Endothelial cell of umbilical vein (primary cell): ENCODE results near the gene PLS1. TPM values are rescaled to one million over a fixed set of nuclear protein-coding genes. Genes with fewer than 3 reads are reported as not detected.

Experiments
- BruUV-seq: library from RNA; stranded (reverse); fragments of 400-500 nt; replicated peaks from 2 replicates; lab custom pipeline; 2021; lab: Mats Ljungman, UMichigan
- CTCF ChIA-PET: fragments of 300-600, 350-600 bp; sonication (Branson Sonifier 250); formaldehyde crosslinking; loops from one replicate; lab custom pipeline; 2021; ENCODE audit warnings: antibody characterized with exemption, inconsistent platforms; lab: Charles Lee
- POLR2A ChIA-PET: fragments of 300-600, 350-600 bp; sonication (Branson Sonifier 250); formaldehyde crosslinking; loops from one replicate; lab custom pipeline; 2021; ENCODE audit warnings: antibody characterized with exemption, inconsistent platforms; lab: Charles Lee
- DNase-seq: peaks from one replicate; pipeline ENCODE4 v3.0.0-alpha.2; 2011; ENCODE audit warnings: low read depth, low spot score
- FAIRE-seq: peaks from 2 replicates; lab custom pipeline; 2011; peaks lifted over from hg19 to GRCh38; lab: Jason Lieb, UNC
- H2AFZ ChIP-seq: 2 replicates; pipeline ENCODE4 v1.6.0; 2012; ENCODE audit warnings: low read depth, low read length, control low read depth, inconsistent platforms
- H3K27ac ChIP-seq: 2 replicates; pipeline ENCODE4 v1.5.1; 2011; ENCODE audit warnings: low read depth, mild to moderate bottlenecking, control low read depth, low read length, moderate library complexity; ENCODE audit not compliant: insufficient read depth
- H3K27me3 ChIP-seq, 2 experiments: 2 replicates each; pipeline versions ENCODE4 v1.6.0 to v1.6.1; 2011; ENCODE audit warnings: low read length in 2 of 2, mixed read lengths in 1 of 2; ENCODE audit not compliant: control insufficient read depth in 2 of 2, insufficient read depth in 2 of 2
- H3K36me3 ChIP-seq, 2 experiments: 2 replicates in 1 of 2; 3 replicates in 1 of 2; pipeline ENCODE4 v1.5.1; 2011; ENCODE audit warnings: low read length in 2 of 2, mild to moderate bottlenecking in 1 of 2, moderate library complexity in 1 of 2; ENCODE audit not compliant: control insufficient read depth in 2 of 2, insufficient read depth in 2 of 2; ENCODE audit errors: extremely low read depth in 1 of 2
- H3K4me1 ChIP-seq: 3 replicates; pipeline ENCODE4 v1.5.1; 2011; ENCODE audit warnings: mild to moderate bottlenecking, low read length; ENCODE audit not compliant: control insufficient read depth, insufficient read depth; ENCODE audit errors: extremely low read depth
- H3K4me2 ChIP-seq: 2 replicates; pipeline ENCODE4 v1.6.1; 2011; ENCODE audit warnings: low read length, control low read depth, mixed read lengths; ENCODE audit not compliant: insufficient read depth
- H3K4me3 ChIP-seq, 3 experiments: fragments of 200-600 bp in 1 of 3; sonication (generic), shearing (Covaris generic) in 1 of 3; replicated peaks in 1 of 3; 2 replicates each; pipeline ENCODE4 v1.5.1; 2011 to 2016; ENCODE audit warnings: control low read depth in 3 of 3, low read length in 3 of 3, mild to moderate bottlenecking in 2 of 3, inconsistent platforms in 1 of 3, low read depth in 1 of 3, moderate library complexity in 1 of 3; ENCODE audit not compliant: insufficient read depth in 1 of 3
- H3K79me2 ChIP-seq: 2 replicates; pipeline ENCODE4 v1.6.0; 2012; ENCODE audit warnings: low read length, inconsistent platforms; ENCODE audit not compliant: control insufficient read depth, insufficient read depth
- H3K9ac ChIP-seq: replicated peaks from 2 replicates; pipeline ENCODE3; 2011; ENCODE audit warnings: low read length, control low read depth; ENCODE audit not compliant: insufficient read depth; ENCODE audit errors: extremely low read depth
- H3K9me1 ChIP-seq: replicated peaks from 3 replicates; pipeline ENCODE4 v1.6.0; 2011; ENCODE audit warnings: mild to moderate bottlenecking, low read length; ENCODE audit not compliant: control insufficient read depth, insufficient read depth; ENCODE audit errors: extremely low read depth
- H3K9me3 ChIP-seq: replicated peaks from 2 replicates; pipeline ENCODE4 v1.5.1; 2012; ENCODE audit warnings: low read length, inconsistent platforms; ENCODE audit not compliant: control insufficient read depth, insufficient read depth
- H4K20me1 ChIP-seq: replicated peaks from 2 replicates; pipeline ENCODE3; 2011; ENCODE audit warnings: mild to moderate bottlenecking, low read length; ENCODE audit not compliant: control insufficient read depth, insufficient read depth; ENCODE audit errors: extremely low read depth
- EZH2 ChIP-seq: IDR thresholded peaks from 2 replicates; pipeline ENCODE4 v1.6.1; 2012; ENCODE audit warnings: borderline replicate concordance, low read depth, mild to moderate bottlenecking, moderate library complexity, low read length, inconsistent platforms; ENCODE audit not compliant: severe bottlenecking
- FOS ChIP-seq: IDR thresholded peaks from 2 replicates; pipeline ENCODE4 v1.6.1; 2011; ENCODE audit warnings: mild to moderate bottlenecking, low read length, moderate library complexity, borderline replicate concordance; ENCODE audit not compliant: insufficient read depth
- GATA2 ChIP-seq: IDR thresholded peaks from 2 replicates; pipeline ENCODE4 v1.7.0; 2011; ENCODE audit warnings: low read depth, mild to moderate bottlenecking, moderate library complexity, mixed read lengths, low read length; ENCODE audit not compliant: insufficient read length, insufficient read depth
- JUN ChIP-seq: IDR thresholded peaks from 2 replicates; pipeline ENCODE4 v1.6.1; 2011; ENCODE audit warnings: borderline replicate concordance, low read depth; ENCODE audit not compliant: insufficient read length, insufficient read depth
- MYC ChIP-seq: IDR thresholded peaks from one replicate; pipeline ENCODE4 v1.6.1; 2011; ENCODE audit warnings: mild to moderate bottlenecking, low read depth, low read length
- POLR2A ChIP-seq: IDR thresholded peaks from 2 replicates; pipeline ENCODE4 v1.6.1; 2012; ENCODE audit warnings: low read depth, mild to moderate bottlenecking, control low read depth, low read length
- POLR2AphosphoS5 ChIP-seq: IDR thresholded peaks from 2 replicates; pipeline ENCODE4 v1.6.1; 2012; ENCODE audit warnings: low read depth, mild to moderate bottlenecking, control low read depth, low read length, moderate library complexity; ENCODE audit not compliant: insufficient read depth
- dilution Hi-C: fragments of 300-500 bp; cut with MboI; formaldehyde crosslinking; loops from one replicate; pipeline ENCODE4 v1.15.0; 2019; ENCODE audit warnings: low sequenced_read_pairs; ENCODE audit not compliant: extremely low pct_ligation_motif_present
- intact Hi-C: fragments of 100-400 bp; cut with micrococcal nuclease; formaldehyde crosslinking; loops from one replicate; pipeline ENCODE4 v1.10.0; 2022
- polyA plus RNA-seq, 4 experiments: library from polyadenylated mRNA; depleted of rRNA in 3 of 4; stranded (reverse) in 3 of 4; unstranded in 1 of 4; fragments of >200 nt; gene quantifications; 2 replicates each; pipeline versions ENCODE4 v1.2.1 to v1.2.3, GENCODE V29; 2011 to 2012; ENCODE audit warnings: missing spikeins in 1 of 4
- total RNA-seq: library from RNA; stranded (reverse); gene quantifications from 2 replicates; pipeline ENCODE4 v1.2.3, GENCODE V29; 2021
- TF ChIP-seq, protein P1 (sequence below), 2 donors: IDR thresholded peaks; 1 replicate in 1 of 2; 2 replicates in 1 of 2; pipeline ENCODE4 v1.5.1; 2011; ENCODE audit warnings: low read length in 2 of 2, mild to moderate bottlenecking in 2 of 2, moderate library complexity in 2 of 2, control low read depth in 1 of 2, inconsistent platforms in 1 of 2, low read depth in 1 of 2; ENCODE audit not compliant: insufficient read depth in 1 of 2; ENCODE audit errors: extremely low read depth in 1 of 2
- TF ChIP-seq, protein P2 (sequence below): IDR thresholded peaks from 2 replicates; pipeline ENCODE4 v1.6.1; 2011; ENCODE audit not compliant: insufficient read depth, insufficient read length

PLS1 gene
- total and polyA plus RNA-seq, 2 donors (not counting 3 experiments of a cell fraction or from before 2014, with no cell fraction given), result 0.59 to 1.3 TPM

DNA sequence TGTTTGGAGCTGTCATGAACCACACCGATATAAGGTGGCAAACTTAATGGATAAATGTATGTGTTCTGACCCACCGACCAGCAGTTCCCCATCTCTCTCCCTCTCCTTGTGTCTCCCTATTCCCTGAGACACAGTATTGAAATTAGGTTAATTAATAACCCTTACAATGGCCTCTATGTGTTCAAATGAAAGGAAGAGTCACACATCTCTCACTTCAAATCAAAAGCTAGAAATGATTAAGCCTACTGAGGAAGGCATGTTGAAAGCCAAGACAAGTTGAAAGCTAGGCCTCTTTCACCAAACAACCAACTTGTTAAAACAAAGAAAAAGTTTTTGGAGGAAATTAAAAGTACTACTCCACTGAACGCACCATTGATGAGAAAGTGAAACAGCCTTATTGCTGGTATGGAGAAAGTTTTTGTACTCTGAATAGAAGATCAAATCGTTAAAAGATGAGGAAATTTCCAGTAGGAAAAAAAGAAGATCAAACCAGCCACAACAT lies 32.6 kb upstream of the PLS1 start:
- ChIA-PET CTCF (no interaction called here), POLR2A (no interaction called here)
- H2AFZ ChIP-seq, result no peak overlapping the region
- no TSS peak for BruUV-seq
- H3K27me3 ChIP-seq, result no peaks in the 10 kb centered on the region
- intact Hi-C loops (no loop called here), dilution Hi-C loops (no loop called here)
- no peaks in the 10 kb centered on the region for H3K4me1 ChIP-seq
- no peak overlapping the region for H3K9ac ChIP-seq
- H3K9me3 ChIP-seq, result no peaks in the 10 kb centered on the region
- DNase-seq (no peak), FAIRE-seq (no peak)
- peaks cover 0 to 2% of the 10 kb centered on the region in 2 experiments for H3K36me3 ChIP-seq
- H3K9me1 ChIP-seq, result no peaks in the 10 kb centered on the region
- no peak overlapping the region for H3K4me3 ChIP-seq
- TF ChIP-seq POLR2A (no peak), POLR2AphosphoS5 (no peak), JUN (no peak), GATA2 (no peak), FOS (no peak), MYC (no peak), EZH2 (no peak)
- TF ChIP-seq, protein P1, sequence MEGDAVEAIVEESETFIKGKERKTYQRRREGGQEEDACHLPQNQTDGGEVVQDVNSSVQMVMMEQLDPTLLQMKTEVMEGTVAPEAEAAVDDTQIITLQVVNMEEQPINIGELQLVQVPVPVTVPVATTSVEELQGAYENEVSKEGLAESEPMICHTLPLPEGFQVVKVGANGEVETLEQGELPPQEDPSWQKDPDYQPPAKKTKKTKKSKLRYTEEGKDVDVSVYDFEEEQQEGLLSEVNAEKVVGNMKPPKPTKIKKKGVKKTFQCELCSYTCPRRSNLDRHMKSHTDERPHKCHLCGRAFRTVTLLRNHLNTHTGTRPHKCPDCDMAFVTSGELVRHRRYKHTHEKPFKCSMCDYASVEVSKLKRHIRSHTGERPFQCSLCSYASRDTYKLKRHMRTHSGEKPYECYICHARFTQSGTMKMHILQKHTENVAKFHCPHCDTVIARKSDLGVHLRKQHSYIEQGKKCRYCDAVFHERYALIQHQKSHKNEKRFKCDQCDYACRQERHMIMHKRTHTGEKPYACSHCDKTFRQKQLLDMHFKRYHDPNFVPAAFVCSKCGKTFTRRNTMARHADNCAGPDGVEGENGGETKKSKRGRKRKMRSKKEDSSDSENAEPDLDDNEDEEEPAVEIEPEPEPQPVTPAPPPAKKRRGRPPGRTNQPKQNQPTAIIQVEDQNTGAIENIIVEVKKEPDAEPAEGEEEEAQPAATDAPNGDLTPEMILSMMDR (IDR thresholded peaks at IDR 0.05; ENCODE audit: extremely low read depth in 1 of 2, insufficient read depth in 1 of 2, low read depth in 1 of 2, low read length in 2 of 2), result no peak
- TF ChIP-seq, protein P2, sequence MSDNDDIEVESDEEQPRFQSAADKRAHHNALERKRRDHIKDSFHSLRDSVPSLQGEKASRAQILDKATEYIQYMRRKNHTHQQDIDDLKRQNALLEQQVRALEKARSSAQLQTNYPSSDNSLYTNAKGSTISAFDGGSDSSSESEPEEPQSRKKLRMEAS, result no peak
- H3K4me2 ChIP-seq, result no peak overlapping the region
- no peak overlapping the region for H3K27ac ChIP-seq
- H3K79me2 ChIP-seq, result no peaks in the 10 kb centered on the region
- no peaks in the 10 kb centered on the region for H4K20me1 ChIP-seq
